ENCODE results near the gene TMEM178A.

GRCh38 chr2:39673018-39673417, 7.3 kb downstream of the TMEM178A start:
- no peak for TF ChIP-seq CTCF (IDR thresholded peaks at IDR 0.05; ENCODE audit: low read length)
- TF ChIP-seq EZH2 (optimal IDR thresholded peaks at IDR 0.05; ENCODE audit: low read depth, low read length), result no peak
- no peak for TF ChIP-seq EZH2phosphoT487 (IDR thresholded peaks at IDR 0.05; ENCODE audit: low read length)
